GM23338 (cell line): ENCODE measurements around the gene TMEM256. TPM values are rescaled to one million over a fixed set of nuclear protein-coding genes. Genes with fewer than 3 reads are reported as not detected.

ENCODE experiments used
- ATAC-seq: fragments of 200-7000 bp; cut with Tn5 transposase; 3 replicates; pipeline ENCODE4 v1.9.1; 2020
- DNase-seq: peaks from one replicate; pipeline ENCODE4 v3.0.0-alpha.2; 2015; ENCODE audit warnings: low spot score
- H2AFZ ChIP-seq: fragments of 200-600 bp; sonication (generic); 2 replicates; pipeline ENCODE4 v1.8.0; 2016; ENCODE audit warnings: antibody characterized with exemption, mild to moderate bottlenecking, moderate library complexity
- H3F3A ChIP-seq: fragments of 200-600 bp; sonication (generic); replicated peaks from 2 replicates; pipeline ENCODE4 v1.8.0; 2017; ENCODE audit warnings: antibody characterized with exemption, mixed run types, low read depth
- H3K27ac ChIP-seq: fragments of 200-600 bp; sonication (generic); 2 replicates; pipeline ENCODE4 v1.6.1; 2016; ENCODE audit warnings: low read depth
- H3K27me3 ChIP-seq: fragments of 200-600 bp; sonication (generic); 2 replicates; pipeline ENCODE4 v1.8.0; 2016; ENCODE audit warnings: mild to moderate bottlenecking, mixed run types, moderate library complexity; ENCODE audit not compliant: insufficient read depth
- H3K36me3 ChIP-seq: fragments of 200-600 bp; sonication (generic); 2 replicates; pipeline ENCODE4 v1.8.0; 2016; ENCODE audit warnings: mild to moderate bottlenecking; ENCODE audit not compliant: insufficient read depth
- H3K4me1 ChIP-seq: fragments of 200-600 bp; sonication (generic); 2 replicates; pipeline ENCODE4 v1.8.0; 2016; ENCODE audit warnings: mild to moderate bottlenecking, moderate library complexity; ENCODE audit not compliant: insufficient read depth
- H3K4me2 ChIP-seq: fragments of 200-600 bp; sonication (generic); 2 replicates; pipeline ENCODE4 v1.7.1; 2017; ENCODE audit warnings: mixed run types
- H3K4me3 ChIP-seq: fragments of 200-600 bp; sonication (generic); 2 replicates; pipeline ENCODE4 v1.6.1; 2016; ENCODE audit warnings: mixed run types
- H3K79me2 ChIP-seq: fragments of 200-600 bp; sonication (generic); replicated peaks from 2 replicates; pipeline ENCODE4 v1.8.0; 2017; ENCODE audit warnings: mild to moderate bottlenecking; ENCODE audit not compliant: insufficient read depth
- H3K9me2 ChIP-seq: fragments of 200-600 bp; sonication (generic); 2 replicates; pipeline ENCODE4 v1.8.0; 2017; ENCODE audit not compliant: insufficient read depth
- H4K20me1 ChIP-seq: fragments of 200-600 bp; sonication (generic); replicated peaks from 2 replicates; pipeline ENCODE4 v1.8.0; 2017; ENCODE audit warnings: mild to moderate bottlenecking; ENCODE audit not compliant: insufficient read depth
- H3K27ac Mint-ChIP-seq: 2 replicates; pipeline ENCODE4 v1.8.0; 2020; ENCODE audit warnings: inconsistent platforms, mild to moderate bottlenecking, moderate library complexity, mixed read lengths
- H3K27me3 Mint-ChIP-seq: 3 replicates; pipeline ENCODE4 v1.8.0; 2022; ENCODE audit warnings: low read depth, mild to moderate bottlenecking, moderate library complexity, mixed read lengths, inconsistent platforms; ENCODE audit not compliant: insufficient read depth, poor library complexity
- H3K36me3 Mint-ChIP-seq: 3 replicates; pipeline ENCODE4 v1.8.0; 2021; ENCODE audit warnings: low read depth, mild to moderate bottlenecking, inconsistent platforms, moderate library complexity, mixed read lengths
- H3K4me1 Mint-ChIP-seq: 3 replicates; pipeline ENCODE4 v1.8.0; 2020; ENCODE audit warnings: mild to moderate bottlenecking, inconsistent platforms, mixed read lengths
- H3K4me3 Mint-ChIP-seq: 3 replicates; pipeline ENCODE4 v1.8.0; 2021; ENCODE audit warnings: moderate library complexity, mild to moderate bottlenecking, inconsistent platforms, mixed read lengths
- H3K9me3 Mint-ChIP-seq: 3 replicates; pipeline ENCODE4 v1.8.0; 2020; ENCODE audit warnings: moderate library complexity, mild to moderate bottlenecking, inconsistent platforms, mixed read lengths
- CREB1 ChIP-seq: fragments of 250-450 bp; sonication (Bioruptor Pico); IDR thresholded peaks from 2 replicates; pipeline ENCODE4 v1.5.0; 2020; ENCODE audit warnings: low read depth, mild to moderate bottlenecking, moderate library complexity
- EZH2 ChIP-seq: fragments of 200-600 bp; sonication (generic); IDR thresholded peaks from one replicate; pipeline ENCODE4 v1.8.0; 2017; ENCODE audit warnings: antibody characterized with exemption, mild to moderate bottlenecking, low read depth; ENCODE audit not compliant: unreplicated experiment
- JUNB ChIP-seq: IDR thresholded peaks from one replicate; pipeline ENCODE4 v1.6.1; 2016; ENCODE audit warnings: antibody characterized with exemption; ENCODE audit not compliant: unreplicated experiment
- POLR2AphosphoS5 ChIP-seq: IDR thresholded peaks from 2 replicates; pipeline ENCODE4 v1.6.1; 2016; ENCODE audit warnings: antibody characterized with exemption, low read depth
- ZNF114 ChIP-seq: fragments of 250-450 bp; sonication (Bioruptor Pico); IDR thresholded peaks from 2 replicates; pipeline ENCODE4 v1.5.0; 2020; ENCODE audit warnings: mild to moderate bottlenecking, moderate library complexity
- polyA plus RNA-seq: library from polyadenylated mRNA; unstranded; fragments of >200 nt; fragmentation: Nextera tagmentation; extraction: Ambion mirVana; gene quantifications from 2 replicates; pipeline ENCODE4 v1.2.1, GENCODE V29; 2016
- total RNA-seq: library from RNA; depleted of rRNA; stranded (reverse); fragments of >200 nt; shearing (Covaris generic); gene quantifications from 2 replicates; pipeline ENCODE4 v1.2.3, GENCODE V29; 2014
- TF ChIP-seq, protein P1 (sequence below): IDR thresholded peaks from 2 replicates; pipeline ENCODE4 v1.6.1; 2016; ENCODE audit warnings: antibody characterized with exemption
- TF ChIP-seq, protein P2 (sequence below), 2 experiments: fragments of 200-600 bp in 1 of 2; sonication (generic) in 1 of 2; conservative IDR thresholded peaks; 2 replicates each; pipeline versions ENCODE4 v1.5.1 to v1.6.1; 2016 to 2017; ENCODE audit warnings: antibody characterized with exemption in 2 of 2, low read depth in 2 of 2, mild to moderate bottlenecking in 2 of 2, moderate library complexity in 1 of 2
- TF ChIP-seq, protein P3 (sequence below): IDR thresholded peaks from one replicate; pipeline ENCODE4 v1.6.1; 2018; ENCODE audit warnings: antibody characterized with exemption; ENCODE audit not compliant: unreplicated experiment

TMEM256 gene
- total and polyA plus RNA-seq, 2 experiments from 2014 or later = 127 to 197 TPM

DNA sequence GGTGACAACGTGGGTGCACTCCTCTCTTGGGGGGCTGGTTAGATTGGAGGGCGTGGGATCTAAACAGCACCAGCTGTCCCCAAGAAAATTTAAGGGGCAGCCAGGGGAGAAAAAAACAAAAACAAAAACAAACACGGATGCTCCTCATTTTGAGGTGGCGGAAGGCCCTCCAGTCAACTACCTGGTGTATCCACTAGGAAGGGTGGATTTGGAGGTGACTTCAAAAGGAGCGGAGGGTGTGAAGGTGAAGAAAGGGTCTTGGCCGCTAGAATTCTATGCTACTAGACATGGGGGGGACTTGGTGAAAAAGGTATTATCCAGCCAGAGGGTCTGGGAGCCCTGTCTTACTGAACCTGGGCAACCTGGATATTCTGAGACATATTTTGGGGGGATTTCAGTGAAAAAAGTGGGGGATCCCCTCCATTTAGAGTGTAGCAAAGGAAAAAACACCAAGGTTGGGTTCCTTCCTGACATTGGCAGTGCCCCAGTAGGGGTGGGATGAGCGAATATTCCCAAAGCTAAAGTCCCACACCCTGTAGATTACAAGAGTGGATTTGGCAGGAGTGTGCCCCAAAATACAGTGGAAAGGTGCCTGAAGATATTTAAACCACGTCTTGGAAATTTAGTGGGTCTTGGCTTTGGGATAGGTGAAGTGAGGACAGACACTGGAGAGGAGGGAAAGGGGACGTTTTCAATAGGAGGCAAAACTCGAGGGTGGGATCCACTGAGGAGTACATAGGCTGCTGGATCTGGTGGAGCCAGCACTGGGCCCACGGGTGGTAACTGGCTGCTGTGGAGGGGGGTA, 35.0 kb upstream of the TMEM256 start:
- peak overlapping the region; percentile 76 for H3K4me2 ChIP-seq
- DNase-seq = no peak

More for the DNA sequence above, 35.0 kb upstream of the TMEM256 start:
- H3K4me3 Mint-ChIP-seq = peak overlapping the region; percentile 84
- ATAC-seq = no peak
- no peak overlapping the region for H3K27ac Mint-ChIP-seq
- no peak overlapping the region for H2AFZ ChIP-seq
- peaks cover 40% of the 10 kb centered on the region for H3F3A ChIP-seq
- H4K20me1 ChIP-seq = peaks cover 1% of the 10 kb centered on the region; the same call in 1 of the 2 replicates
- no peaks in the 10 kb centered on the region for H3K79me2 ChIP-seq
- H3K27ac ChIP-seq = no peak overlapping the region
- TF ChIP-seq POLR2AphosphoS5 (no peak; the same call in 1 of the 2 replicates), EZH2 (peak; percentile 38), CREB1 (CRISPR knock-in tag) (no peak), JUNB (no peak), ZNF114 (CRISPR knock-in tag) (no peak)
- TF ChIP-seq, protein P1, sequence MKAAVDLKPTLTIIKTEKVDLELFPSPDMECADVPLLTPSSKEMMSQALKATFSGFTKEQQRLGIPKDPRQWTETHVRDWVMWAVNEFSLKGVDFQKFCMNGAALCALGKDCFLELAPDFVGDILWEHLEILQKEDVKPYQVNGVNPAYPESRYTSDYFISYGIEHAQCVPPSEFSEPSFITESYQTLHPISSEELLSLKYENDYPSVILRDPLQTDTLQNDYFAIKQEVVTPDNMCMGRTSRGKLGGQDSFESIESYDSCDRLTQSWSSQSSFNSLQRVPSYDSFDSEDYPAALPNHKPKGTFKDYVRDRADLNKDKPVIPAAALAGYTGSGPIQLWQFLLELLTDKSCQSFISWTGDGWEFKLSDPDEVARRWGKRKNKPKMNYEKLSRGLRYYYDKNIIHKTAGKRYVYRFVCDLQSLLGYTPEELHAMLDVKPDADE = no peak
- TF ChIP-seq, protein P2, sequence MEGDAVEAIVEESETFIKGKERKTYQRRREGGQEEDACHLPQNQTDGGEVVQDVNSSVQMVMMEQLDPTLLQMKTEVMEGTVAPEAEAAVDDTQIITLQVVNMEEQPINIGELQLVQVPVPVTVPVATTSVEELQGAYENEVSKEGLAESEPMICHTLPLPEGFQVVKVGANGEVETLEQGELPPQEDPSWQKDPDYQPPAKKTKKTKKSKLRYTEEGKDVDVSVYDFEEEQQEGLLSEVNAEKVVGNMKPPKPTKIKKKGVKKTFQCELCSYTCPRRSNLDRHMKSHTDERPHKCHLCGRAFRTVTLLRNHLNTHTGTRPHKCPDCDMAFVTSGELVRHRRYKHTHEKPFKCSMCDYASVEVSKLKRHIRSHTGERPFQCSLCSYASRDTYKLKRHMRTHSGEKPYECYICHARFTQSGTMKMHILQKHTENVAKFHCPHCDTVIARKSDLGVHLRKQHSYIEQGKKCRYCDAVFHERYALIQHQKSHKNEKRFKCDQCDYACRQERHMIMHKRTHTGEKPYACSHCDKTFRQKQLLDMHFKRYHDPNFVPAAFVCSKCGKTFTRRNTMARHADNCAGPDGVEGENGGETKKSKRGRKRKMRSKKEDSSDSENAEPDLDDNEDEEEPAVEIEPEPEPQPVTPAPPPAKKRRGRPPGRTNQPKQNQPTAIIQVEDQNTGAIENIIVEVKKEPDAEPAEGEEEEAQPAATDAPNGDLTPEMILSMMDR (conservative IDR thresholded peaks at IDR 0.05; ENCODE audit: low read depth in 2 of 2) = no peak
- TF ChIP-seq, protein P3, sequence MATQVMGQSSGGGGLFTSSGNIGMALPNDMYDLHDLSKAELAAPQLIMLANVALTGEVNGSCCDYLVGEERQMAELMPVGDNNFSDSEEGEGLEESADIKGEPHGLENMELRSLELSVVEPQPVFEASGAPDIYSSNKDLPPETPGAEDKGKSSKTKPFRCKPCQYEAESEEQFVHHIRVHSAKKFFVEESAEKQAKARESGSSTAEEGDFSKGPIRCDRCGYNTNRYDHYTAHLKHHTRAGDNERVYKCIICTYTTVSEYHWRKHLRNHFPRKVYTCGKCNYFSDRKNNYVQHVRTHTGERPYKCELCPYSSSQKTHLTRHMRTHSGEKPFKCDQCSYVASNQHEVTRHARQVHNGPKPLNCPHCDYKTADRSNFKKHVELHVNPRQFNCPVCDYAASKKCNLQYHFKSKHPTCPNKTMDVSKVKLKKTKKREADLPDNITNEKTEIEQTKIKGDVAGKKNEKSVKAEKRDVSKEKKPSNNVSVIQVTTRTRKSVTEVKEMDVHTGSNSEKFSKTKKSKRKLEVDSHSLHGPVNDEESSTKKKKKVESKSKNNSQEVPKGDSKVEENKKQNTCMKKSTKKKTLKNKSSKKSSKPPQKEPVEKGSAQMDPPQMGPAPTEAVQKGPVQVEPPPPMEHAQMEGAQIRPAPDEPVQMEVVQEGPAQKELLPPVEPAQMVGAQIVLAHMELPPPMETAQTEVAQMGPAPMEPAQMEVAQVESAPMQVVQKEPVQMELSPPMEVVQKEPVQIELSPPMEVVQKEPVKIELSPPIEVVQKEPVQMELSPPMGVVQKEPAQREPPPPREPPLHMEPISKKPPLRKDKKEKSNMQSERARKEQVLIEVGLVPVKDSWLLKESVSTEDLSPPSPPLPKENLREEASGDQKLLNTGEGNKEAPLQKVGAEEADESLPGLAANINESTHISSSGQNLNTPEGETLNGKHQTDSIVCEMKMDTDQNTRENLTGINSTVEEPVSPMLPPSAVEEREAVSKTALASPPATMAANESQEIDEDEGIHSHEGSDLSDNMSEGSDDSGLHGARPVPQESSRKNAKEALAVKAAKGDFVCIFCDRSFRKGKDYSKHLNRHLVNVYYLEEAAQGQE = no peak
- peaks cover 31% of the 10 kb centered on the region for H3K4me1 Mint-ChIP-seq
- peak overlapping the region; percentile 98 for H3K4me3 ChIP-seq
- no peaks in the 10 kb centered on the region for H3K9me2 ChIP-seq
- H3K27me3 ChIP-seq = peaks cover 39% of the 10 kb centered on the region
- no peaks in the 10 kb centered on the region for H3K36me3 ChIP-seq
- no peaks in the 10 kb centered on the region for H3K9me3 Mint-ChIP-seq
- no peaks in the 10 kb centered on the region; the same call in 2 of the 3 replicates for H3K36me3 Mint-ChIP-seq
- peaks cover 24% of the 10 kb centered on the region for H3K4me1 ChIP-seq
- H3K27me3 Mint-ChIP-seq = peaks cover 48% of the 10 kb centered on the region
